Sigmoid colon (tissue), 7 donors: Measurements from ENCODE around the gene PRKAR2A. TPM values are rescaled to one million over a fixed set of nuclear protein-coding genes. Genes with fewer than 3 reads are reported as not detected.
A peak's percentile ranks its signal among the peaks of the same experiment; 100 is the strongest.

Source experiments
- DNase-seq: peaks from one replicate; pipeline ENCODE4 v3.0.0-alpha.2; 2019
- H3K27ac ChIP-seq, 4 donors: fragments of 200-600 bp; sonication (generic); one replicate each; pipeline ENCODE4 v1.5.1; 2016 to 2019; ENCODE audit warnings: mild to moderate bottlenecking in 1 of 4
- H3K27me3 ChIP-seq, 3 donors: fragments of 200-600 bp; sonication (generic); one replicate each; pipeline ENCODE4 v1.5.1; 2019; ENCODE audit warnings: mild to moderate bottlenecking in 1 of 3
- H3K36me3 ChIP-seq, 4 donors: fragments of 200-600 bp; sonication (generic); one replicate each; pipeline ENCODE4 v1.5.1; 2016 to 2019
- H3K4me1 ChIP-seq, 4 donors: fragments of 200-600 bp; sonication (generic); one replicate each; pipeline ENCODE4 v1.5.1; 2017 to 2019
- H3K4me3 ChIP-seq, 4 donors: fragments of 200-600 bp; sonication (generic); one replicate each; pipeline ENCODE4 v1.5.1; 2017 to 2019; ENCODE audit warnings: mild to moderate bottlenecking in 2 of 4, moderate library complexity in 1 of 4
- H3K9me3 ChIP-seq, 4 donors: fragments of 200-600 bp in 3 of 4; sonication (generic) in 3 of 4; one replicate each; pipeline versions ENCODE4 v1.5.1 to v1.6.1; 2013 to 2019
- EP300 ChIP-seq, 4 donors: sonication (generic); formaldehyde crosslinking; IDR thresholded peaks; one replicate each; pipeline ENCODE4 v1.6.1; 2017; ENCODE audit warnings: antibody characterized with exemption in 4 of 4
- POLR2A ChIP-seq, 2 donors: fragments of 450-650 bp; IDR thresholded peaks; one replicate each; pipeline ENCODE4 v1.6.1; 2016; ENCODE audit warnings: antibody characterized with exemption in 2 of 2, mild to moderate bottlenecking in 2 of 2, moderate library complexity in 2 of 2
- POLR2AphosphoS5 ChIP-seq, 4 donors: sonication (generic); formaldehyde crosslinking; IDR thresholded peaks; one replicate each; pipeline ENCODE4 v1.6.1; 2017; ENCODE audit warnings: antibody characterized with exemption in 4 of 4
- WGBS, 2 donors: extraction: QIAGEN DNeasy Blood & Tissue Kit; methylation state at CpG; one replicate each; pipeline ENCODE4 v1.1.7; 2013; 5-methylcytosine and 5-hydroxymethylcytosine counted together
- intact Hi-C: fragments of 100-400 bp; cut with DNase I; formaldehyde crosslinking; loops from one replicate; pipeline ENCODE4 v1.15.1; 2023
- polyA plus RNA-seq, 3 donors: library from polyadenylated mRNA; stranded (reverse); fragments of 200-250 nt; gene quantifications; one replicate each; pipeline ENCODE4 v1.2.3, GENCODE V29; 2013
- total RNA-seq, 4 donors: library from RNA; depleted of rRNA; stranded (reverse); fragments of >200 nt; gene quantifications; one replicate each; pipeline ENCODE4 v1.1.0, GENCODE V29; 2016
- TF ChIP-seq, protein P1 (sequence below), 4 experiments: fragments of 450-650 bp in 3 of 4; fragments of 200-600 bp in 1 of 4; IDR thresholded peaks; one replicate each; pipeline ENCODE4 v1.5.1; 2016 to 2019; ENCODE audit warnings: antibody characterized with exemption in 4 of 4, mild to moderate bottlenecking in 3 of 4, moderate library complexity in 2 of 4
- donor health status: healthy with polysubstance abuse.
- donor health status: Bipolar disorder and iron deficiency.
- donor health status: healthy.

PRKAR2A gene
- total and polyA plus RNA-seq, 7 donors, result 9.6 to 64.5 (median 23.9) TPM

DNA sequence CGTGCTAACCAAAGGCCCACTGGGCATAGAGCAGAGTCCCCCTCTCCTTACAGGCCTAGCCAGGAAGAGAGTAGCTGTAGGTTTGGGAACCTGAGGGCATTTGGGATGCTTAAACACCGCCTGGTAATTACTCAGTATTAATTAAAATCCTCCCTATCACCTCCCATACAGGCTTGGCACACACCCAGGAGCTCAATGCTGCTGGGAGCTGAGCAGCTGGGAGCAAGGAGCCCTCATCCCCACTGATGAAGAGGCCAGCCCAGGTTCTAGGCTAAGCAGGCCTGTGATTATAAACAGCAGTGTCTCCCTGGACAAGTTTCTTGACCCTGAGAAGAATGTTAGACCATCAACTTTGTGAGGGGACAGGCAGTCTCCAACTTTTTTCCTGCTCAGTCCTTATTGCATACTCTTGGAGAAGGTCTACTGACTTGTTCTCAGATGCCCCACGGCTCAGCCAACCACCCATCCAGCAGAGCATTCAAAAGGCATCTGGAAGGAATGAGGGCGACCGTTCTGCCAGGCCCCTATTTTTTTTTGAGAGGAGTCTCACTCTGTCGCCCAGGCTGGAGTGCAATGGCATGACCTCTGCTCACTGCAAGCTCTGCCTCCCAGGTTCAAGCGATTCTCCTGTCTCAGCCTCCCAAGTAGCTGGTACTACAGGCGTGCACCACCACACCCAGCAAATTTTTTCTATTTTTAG lies 1.3 kb upstream of the PRKAR2A start:
- Histone ChIP-seq H3K4me1 (peaks cover 0 to 26% (median 21%) of the 10 kb centered on the region in 4 donors), H3K27ac (peak overlapping the region; percentile 89 to 96 (median 94)), H3K9me3 (no peaks in the 10 kb centered on the region), H3K4me3 (no peak overlapping the region), H3K36me3 (no peaks in the 10 kb centered on the region), H3K27me3 (no peaks in the 10 kb centered on the region)
- intact Hi-C loops, result loop anchor here (2.0 to 5.0 kb wide), 2 partner anchors 50 to 68 kb away; partner anchors contain the start of genes ARIH2 and SLC25A20
- no peak for DNase-seq
- 96 to 97% methylated on average over 8 of the region's 8 CpGs for WGBS, 2 donors
- TF ChIP-seq EP300 (IDR thresholded peaks at IDR 0.05), result no peak
- no peak for TF ChIP-seq POLR2AphosphoS5 (IDR thresholded peaks at IDR 0.05)
- TF ChIP-seq, protein P1, sequence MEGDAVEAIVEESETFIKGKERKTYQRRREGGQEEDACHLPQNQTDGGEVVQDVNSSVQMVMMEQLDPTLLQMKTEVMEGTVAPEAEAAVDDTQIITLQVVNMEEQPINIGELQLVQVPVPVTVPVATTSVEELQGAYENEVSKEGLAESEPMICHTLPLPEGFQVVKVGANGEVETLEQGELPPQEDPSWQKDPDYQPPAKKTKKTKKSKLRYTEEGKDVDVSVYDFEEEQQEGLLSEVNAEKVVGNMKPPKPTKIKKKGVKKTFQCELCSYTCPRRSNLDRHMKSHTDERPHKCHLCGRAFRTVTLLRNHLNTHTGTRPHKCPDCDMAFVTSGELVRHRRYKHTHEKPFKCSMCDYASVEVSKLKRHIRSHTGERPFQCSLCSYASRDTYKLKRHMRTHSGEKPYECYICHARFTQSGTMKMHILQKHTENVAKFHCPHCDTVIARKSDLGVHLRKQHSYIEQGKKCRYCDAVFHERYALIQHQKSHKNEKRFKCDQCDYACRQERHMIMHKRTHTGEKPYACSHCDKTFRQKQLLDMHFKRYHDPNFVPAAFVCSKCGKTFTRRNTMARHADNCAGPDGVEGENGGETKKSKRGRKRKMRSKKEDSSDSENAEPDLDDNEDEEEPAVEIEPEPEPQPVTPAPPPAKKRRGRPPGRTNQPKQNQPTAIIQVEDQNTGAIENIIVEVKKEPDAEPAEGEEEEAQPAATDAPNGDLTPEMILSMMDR (IDR thresholded peaks at IDR 0.05), result no peak
- TF ChIP-seq POLR2A (IDR thresholded peaks at IDR 0.05), result no peak

DNA sequence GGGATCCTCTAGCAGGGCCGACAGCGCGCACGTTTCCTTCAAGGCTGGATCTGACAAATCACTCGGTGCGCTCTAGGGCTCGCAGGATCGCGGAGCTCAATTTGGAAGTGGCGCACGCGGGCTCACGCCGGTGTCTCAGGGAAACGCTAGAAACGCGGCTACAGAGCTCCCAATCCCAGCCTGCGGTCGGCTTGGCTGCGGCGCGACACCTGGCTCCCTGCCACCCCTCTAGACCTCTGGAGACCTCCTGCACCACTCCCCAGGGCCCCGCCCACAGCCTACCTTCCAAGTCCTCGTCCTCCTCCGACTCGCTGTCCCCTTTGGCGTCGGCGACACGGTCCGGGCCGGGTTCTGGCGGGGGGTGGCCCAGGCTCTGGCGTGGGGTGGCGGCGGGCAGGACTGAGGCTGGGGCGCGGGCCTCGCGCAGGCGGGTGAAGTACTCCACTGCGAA lies 596 bp downstream of the PRKAR2A start:
- Histone ChIP-seq H3K4me3 (peak overlapping the region; percentile 61 to 82 (median 80)), H3K9me3 (no peaks in the 10 kb centered on the region), H3K27me3 (no peaks in the 10 kb centered on the region), H3K4me1 (peaks cover 0 to 26% (median 21%) of the 10 kb centered on the region in 4 donors), H3K27ac (peak overlapping the region; percentile 89 to 96 (median 94)), H3K36me3 (no peaks in the 10 kb centered on the region)
- peak; percentile 94 for DNase-seq
- WGBS, 2 donors, result 1% methylated on average over 42 of the region's 42 CpGs
- TF ChIP-seq, protein P1 (IDR thresholded peaks at IDR 0.05), result no peak
- TF ChIP-seq POLR2AphosphoS5 (IDR thresholded peaks at IDR 0.05) (peak in 1 of 4 donors; percentile 12), EP300 (IDR thresholded peaks at IDR 0.05) (no peak), POLR2A (IDR thresholded peaks at IDR 0.05) (no peak)
- intact Hi-C loops, result loop anchor here (2.0 to 5.0 kb wide), 2 partner anchors 70 to 162 kb away; partner anchors contain the start of genes ARIH2 and NCKIPSD

DNA sequence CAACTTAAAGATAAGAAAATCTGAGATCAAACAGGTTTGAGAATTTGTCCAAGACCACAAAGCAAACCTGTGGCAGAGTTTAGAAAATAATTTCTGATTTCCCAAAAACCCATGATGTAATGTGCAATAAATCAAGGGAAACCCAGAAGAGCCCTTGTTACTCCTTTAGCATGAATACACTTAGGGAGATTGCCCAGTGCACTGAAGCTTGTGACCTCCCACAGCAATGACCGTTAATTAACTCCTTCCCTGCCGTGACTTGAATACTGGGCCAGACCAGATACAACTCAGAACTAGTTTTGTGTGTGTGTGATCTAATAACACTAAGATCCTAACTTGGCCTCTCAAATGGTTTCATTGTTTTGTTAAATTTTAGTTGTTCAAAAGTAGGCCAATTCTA lies 2.5 kb downstream of the PRKAR2A start:
- Histone ChIP-seq H3K4me3 (peak overlapping the region in 1 of 4 donors; percentile 79), H3K4me1 (peaks cover 0 to 26% (median 21%) of the 10 kb centered on the region in 4 donors), H3K9me3 (no peaks in the 10 kb centered on the region), H3K27ac (no peak overlapping the region), H3K27me3 (no peaks in the 10 kb centered on the region), H3K36me3 (no peaks in the 10 kb centered on the region)
- no peak for DNase-seq
- 43 to 75% methylated on average over 2 of the region's 2 CpGs for WGBS, 2 donors
- intact Hi-C loops, result loop anchor here (5.0 kb wide), 1 partner anchor 72 kb away; the partner anchor contains the start of gene ARIH2
- TF ChIP-seq, protein P1 (IDR thresholded peaks at IDR 0.05), result no peak
- TF ChIP-seq EP300 (IDR thresholded peaks at IDR 0.05) (no peak), POLR2AphosphoS5 (IDR thresholded peaks at IDR 0.05) (no peak)

DNA sequence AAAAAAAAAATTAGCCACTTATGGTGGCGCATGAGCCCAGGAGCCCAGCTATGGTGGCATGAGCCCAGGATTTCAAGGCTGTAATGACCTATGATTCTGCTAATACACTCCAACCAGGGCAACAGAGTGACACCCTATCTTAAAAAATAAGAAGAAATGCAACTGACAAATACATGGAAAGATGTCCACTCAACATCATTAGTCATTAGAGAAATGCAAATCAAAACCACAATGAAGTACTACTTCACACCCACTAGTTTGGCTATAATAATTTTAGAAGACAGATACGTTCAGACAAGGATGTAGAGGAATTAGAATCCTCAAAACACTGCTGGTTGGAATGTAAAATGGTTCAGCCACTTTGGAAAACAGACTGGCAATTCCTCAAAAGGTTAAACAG lies 10.5 kb downstream of the PRKAR2A start:
- WGBS, 2 donors, result 74 to 93% methylated on average over 2 of the region's 2 CpGs
- Histone ChIP-seq H3K27me3 (no peaks in the 10 kb centered on the region), H3K36me3 (peaks cover 0 to 5% (median 0%) of the 10 kb centered on the region in 4 donors), H3K4me3 (no peak overlapping the region), H3K9me3 (no peaks in the 10 kb centered on the region), H3K27ac (no peak overlapping the region), H3K4me1 (peaks cover 0 to 6% (median under 1%) of the 10 kb centered on the region in 4 donors)
- TF ChIP-seq EP300 (IDR thresholded peaks at IDR 0.05) (no peak), POLR2A (IDR thresholded peaks at IDR 0.05) (no peak), POLR2AphosphoS5 (IDR thresholded peaks at IDR 0.05) (no peak)
- TF ChIP-seq, protein P1 (IDR thresholded peaks at IDR 0.05), result no peak
- DNase-seq, result no peak
- intact Hi-C loops, result no loop called here
